HCT116 (cell line): Measurements from ENCODE around the gene MYOM1. TPM values are rescaled to one million over a fixed set of nuclear protein-coding genes. Genes with fewer than 3 reads are reported as not detected.

ENCODE experiments used
- ATAC-seq: fragments of 200-7000 bp; cut with Tn5 transposase; 2 replicates; pipeline ENCODE4 v1.9.1; 2020; ENCODE audit warnings: mild to moderate bottlenecking, moderate library complexity
- BruUV-seq: library from RNA; stranded (reverse); fragments of 400-500 nt; replicated peaks from 2 replicates; lab custom pipeline; 2021; lab: Mats Ljungman, UMichigan
- CTCF ChIA-PET: fragments of 300-600 bp; sonication (Branson Sonifier 250); formaldehyde crosslinking; loops from one replicate; lab custom pipeline; 2021; ENCODE audit warnings: antibody characterized with exemption; lab: Charles Lee
- POLR2A ChIA-PET: fragments of 300-600, 350-600 bp; sonication (Branson Sonifier 250); formaldehyde crosslinking; loops from one replicate; lab custom pipeline; 2021; ENCODE audit warnings: antibody characterized with exemption; lab: Charles Lee
- RAD21 ChIA-PET, 2 experiments: fragments of 300-600 bp; sonication (Branson Sonifier 250); formaldehyde crosslinking; loops; one replicate each; lab custom pipeline; 2023; ENCODE audit warnings: low total read pairs in 2 of 2; ENCODE audit not compliant: uncharacterized antibody in 2 of 2, unreplicated experiment in 2 of 2, low non-redundant PET in 1 of 2; lab: Charles Lee
- DNase-seq: peaks from one replicate; pipeline ENCODE4 v3.0.0-alpha.2; 2010; ENCODE audit warnings: low read depth, low spot score
- H2AFZ ChIP-seq: fragments of 200-600 bp; shearing (Covaris generic), sonication (generic); 2 replicates; pipeline ENCODE4 v1.6.1; 2017; ENCODE audit warnings: low read depth, mixed run types, mixed read lengths, antibody characterized with exemption, low read length; ENCODE audit not compliant: poor library complexity, severe bottlenecking
- H3K27ac ChIP-seq: 2 replicates; pipeline ENCODE4 v1.5.1; 2012; ENCODE audit warnings: low read depth, low read length
- H3K27me3 ChIP-seq: fragments of 200-600 bp; sonication (generic); 2 replicates; pipeline ENCODE4 v1.6.1; 2016; ENCODE audit warnings: mixed run types, low read length, mixed read lengths; ENCODE audit not compliant: insufficient read depth
- H3K36me3 ChIP-seq, 2 experiments: fragments of 200-500 bp in 1 of 2; fragments of 200-600 bp in 1 of 2; sonication (Bioruptor generic) in 1 of 2; sonication (generic) in 1 of 2; 2 replicates each; pipeline versions ENCODE4 v1.5.1 to v1.6.1; 2014 to 2016; ENCODE audit warnings: low read length in 2 of 2, inconsistent platforms in 1 of 2, mixed read lengths in 1 of 2, mixed run types in 1 of 2; ENCODE audit not compliant: insufficient read depth in 2 of 2, control insufficient read depth in 1 of 2
- H3K4me1 ChIP-seq, 2 experiments: fragments of 200-600 bp in 1 of 2; sonication (generic) in 1 of 2; 2 replicates each; pipeline versions ENCODE4 v1.5.1 to v1.6.1; 2012 to 2017; ENCODE audit warnings: low read length in 2 of 2, inconsistent platforms in 1 of 2, mild to moderate bottlenecking in 1 of 2, mixed read lengths in 1 of 2, mixed run types in 1 of 2, moderate library complexity in 1 of 2; ENCODE audit not compliant: insufficient read depth in 2 of 2, control insufficient read depth in 1 of 2
- H3K4me2 ChIP-seq: fragments of 200-600 bp; sonication (generic); 2 replicates; pipeline ENCODE4 v1.6.1; 2017; ENCODE audit warnings: mixed run types, low read length, mixed read lengths
- H3K4me3 ChIP-seq, 2 experiments: fragments of 200-600 bp in 1 of 2; sonication (generic) in 1 of 2; replicated peaks in 1 of 2; 2 replicates each; pipeline ENCODE4 v1.5.1; 2011 to 2016; ENCODE audit warnings: low read length in 2 of 2, control low read depth in 1 of 2, low read depth in 1 of 2, mild to moderate bottlenecking in 1 of 2, mixed read lengths in 1 of 2, mixed run types in 1 of 2
- H3K79me2 ChIP-seq: fragments of 200-600 bp; sonication (generic); 2 replicates; pipeline ENCODE4 v1.6.1; 2017; ENCODE audit warnings: mild to moderate bottlenecking, mixed run types, low read length, moderate library complexity, mixed read lengths; ENCODE audit not compliant: insufficient read depth
- H3K9ac ChIP-seq: fragments of 200-600 bp; sonication (generic); 2 replicates; pipeline ENCODE4 v1.6.1; 2016; ENCODE audit warnings: low read length, mixed read lengths
- H3K9me2 ChIP-seq: fragments of 200-600 bp; sonication (generic), shearing (Covaris generic); 2 replicates; pipeline ENCODE4 v1.6.1; 2017; ENCODE audit warnings: mixed run types, mild to moderate bottlenecking, moderate library complexity; ENCODE audit not compliant: insufficient read depth
- H3K9me3 ChIP-seq, 2 experiments: fragments of 200-500 bp in 1 of 2; fragments of 200-600 bp in 1 of 2; sonication (Bioruptor generic) in 1 of 2; sonication (generic) in 1 of 2; 2 replicates each; pipeline ENCODE4 v1.6.1; 2014 to 2017; ENCODE audit warnings: low read length in 2 of 2, mixed read lengths in 2 of 2, inconsistent platforms in 1 of 2, low read depth in 1 of 2, mild to moderate bottlenecking in 1 of 2, mixed run types in 1 of 2, moderate library complexity in 1 of 2; ENCODE audit not compliant: control insufficient read depth in 1 of 2, insufficient read depth in 1 of 2
- H4K20me1 ChIP-seq: fragments of 200-600 bp; sonication (generic), shearing (Covaris generic); 2 replicates; pipeline ENCODE4 v1.6.1; 2017; ENCODE audit warnings: mixed run types, mild to moderate bottlenecking, moderate library complexity; ENCODE audit not compliant: insufficient read depth
- CBX3 ChIP-seq: IDR thresholded peaks from 2 replicates; pipeline ENCODE4 v1.6.1; 2012; ENCODE audit warnings: low read depth
- EGR1 ChIP-seq: IDR thresholded peaks from 2 replicates; pipeline ENCODE4 v1.6.1; 2012; ENCODE audit warnings: low read depth
- ELF1 ChIP-seq: IDR thresholded peaks from 2 replicates; pipeline ENCODE4 v1.6.1; 2012; ENCODE audit warnings: low read depth, borderline replicate concordance
- EZH2phosphoT487 ChIP-seq: fragments of 200-600 bp; IDR thresholded peaks from 2 replicates; pipeline ENCODE4 v1.6.1; 2018; ENCODE audit warnings: antibody characterized with exemption, borderline replicate concordance
- JUND ChIP-seq: IDR thresholded peaks from 2 replicates; pipeline ENCODE4 v1.6.1; 2012
- POLR2AphosphoS5 ChIP-seq: IDR thresholded peaks from 2 replicates; pipeline ENCODE4 v1.6.1; 2011; ENCODE audit warnings: mild to moderate bottlenecking, low read depth, low read length, moderate library complexity
- RAD21 ChIP-seq: IDR thresholded peaks from 2 replicates; pipeline ENCODE4 v1.6.1; 2012; ENCODE audit warnings: low read depth, mild to moderate bottlenecking
- TCF7L2 ChIP-seq: IDR thresholded peaks from 2 replicates; pipeline ENCODE4 v1.7.0; 2011; ENCODE audit warnings: borderline replicate concordance, inconsistent platforms; ENCODE audit not compliant: insufficient read depth, insufficient read length; ENCODE audit errors: extremely low read depth
- YY1 ChIP-seq: IDR thresholded peaks from 2 replicates; pipeline ENCODE4 v1.6.1; 2011; ENCODE audit warnings: low read length, low read depth, moderate library complexity, mild to moderate bottlenecking; ENCODE audit not compliant: insufficient replicate concordance; ENCODE audit errors: extremely low read depth
- ZFX ChIP-seq: fragments of 450-650 bp; IDR thresholded peaks from 2 replicates; pipeline ENCODE4 v1.6.1; 2017
- intact Hi-C: fragments of 100-400 bp; cut with micrococcal nuclease; formaldehyde crosslinking; loops from 2 replicates; pipeline ENCODE4 v1.10.0; 2022
- total RNA-seq: library from RNA; stranded (reverse); gene quantifications from one replicate; pipeline ENCODE4 v1.2.1, GENCODE V29; 2021; ENCODE audit not compliant: unreplicated experiment
- TF ChIP-seq, protein P1 (sequence below): IDR thresholded peaks from 2 replicates; pipeline ENCODE4 v1.6.1; 2012
- TF ChIP-seq, protein P2 (sequence below), 3 experiments: fragments of 200-600 bp in 1 of 3; sonication (generic) in 1 of 3; IDR thresholded peaks in 2 of 3; conservative IDR thresholded peaks in 1 of 3; 2 replicates each; pipeline ENCODE4 v1.5.1; 2012 to 2017; ENCODE audit warnings: low read depth in 2 of 3, low read length in 2 of 3, antibody characterized with exemption in 1 of 3, borderline replicate concordance in 1 of 3, control low read depth in 1 of 3, mild to moderate bottlenecking in 1 of 3, mixed read lengths in 1 of 3, mixed run types in 1 of 3, moderate library complexity in 1 of 3; ENCODE audit not compliant: insufficient read depth in 1 of 3
- TF ChIP-seq, protein P3 (sequence below): IDR thresholded peaks from 2 replicates; pipeline ENCODE4 v1.6.1; 2012; ENCODE audit warnings: low read depth

Gene MYOM1
- total RNA-seq, 1 experiment from 2014 or later, result 0.52 TPM

DNA sequence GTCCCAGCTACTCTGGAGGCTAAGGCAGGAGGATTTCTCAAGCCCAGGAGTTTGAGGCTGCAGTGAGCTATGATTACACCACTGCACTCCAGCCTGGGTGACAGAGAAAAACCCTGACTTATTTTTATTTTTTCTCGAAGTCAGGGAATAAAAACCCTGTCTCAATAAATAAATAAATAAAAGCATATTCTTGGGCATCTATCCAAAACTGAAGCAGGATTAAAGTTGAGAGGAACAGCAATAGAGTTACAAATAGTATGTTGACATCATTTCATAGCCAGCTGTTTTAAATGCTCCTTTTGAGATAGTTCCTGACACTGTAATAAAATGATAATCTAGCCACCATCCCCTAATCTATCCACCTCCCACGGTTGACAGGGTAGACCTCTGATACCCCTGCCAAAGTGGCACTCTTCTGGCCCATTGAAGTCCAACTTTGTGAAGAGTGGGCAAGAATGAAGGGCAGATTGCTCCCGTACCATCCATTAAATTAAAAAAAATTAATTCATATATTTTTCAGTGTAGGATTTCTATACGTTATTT lies 164.5 kb downstream of the MYOM1 start:
- CTCF ChIA-PET, result interaction anchor here (1.5 kb wide), 1 partner anchor 7 kb away, joined by 7 read pairs; no protein-coding TSS in a partner anchor

More for the DNA sequence above, 164.5 kb downstream of the MYOM1 start:
- Histone ChIP-seq H3K9ac (no peak overlapping the region), H2AFZ (no peak overlapping the region), H3K36me3 (no peaks in the 10 kb centered on the region), H3K4me3 (no peak overlapping the region), H3K4me2 (no peak overlapping the region), H3K79me2 (no peaks in the 10 kb centered on the region), H3K27me3 (no peaks in the 10 kb centered on the region), H3K9me2 (no peaks in the 10 kb centered on the region), H3K27ac (no peak overlapping the region), H4K20me1 (no peaks in the 10 kb centered on the region), H3K9me3 (0 out of 4 replicates have a peak, but pooled peaks cover 0 to 4% of the 10 kb centered on the region in 2 experiments), H3K4me1 (peaks cover 0 to 13% of the 10 kb centered on the region in 2 experiments; a peak in 3 of 4 replicates)
- ChIA-PET POLR2A (no interaction called here), RAD21 (no interaction called here)
- BruUV-seq, result no TSS peak
- ATAC-seq, result no peak
- TF ChIP-seq TCF7L2 (no peak), CBX3 (no peak), ELF1 (no peak), EZH2phosphoT487 (no peak), JUND (no peak), RAD21 (no peak), YY1 (no peak), ZFX (no peak), EGR1 (no peak), POLR2AphosphoS5 (no peak)
- TF ChIP-seq, protein P1, sequence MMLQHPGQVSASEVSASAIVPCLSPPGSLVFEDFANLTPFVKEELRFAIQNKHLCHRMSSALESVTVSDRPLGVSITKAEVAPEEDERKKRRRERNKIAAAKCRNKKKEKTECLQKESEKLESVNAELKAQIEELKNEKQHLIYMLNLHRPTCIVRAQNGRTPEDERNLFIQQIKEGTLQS, result no peak
- TF ChIP-seq, protein P2, sequence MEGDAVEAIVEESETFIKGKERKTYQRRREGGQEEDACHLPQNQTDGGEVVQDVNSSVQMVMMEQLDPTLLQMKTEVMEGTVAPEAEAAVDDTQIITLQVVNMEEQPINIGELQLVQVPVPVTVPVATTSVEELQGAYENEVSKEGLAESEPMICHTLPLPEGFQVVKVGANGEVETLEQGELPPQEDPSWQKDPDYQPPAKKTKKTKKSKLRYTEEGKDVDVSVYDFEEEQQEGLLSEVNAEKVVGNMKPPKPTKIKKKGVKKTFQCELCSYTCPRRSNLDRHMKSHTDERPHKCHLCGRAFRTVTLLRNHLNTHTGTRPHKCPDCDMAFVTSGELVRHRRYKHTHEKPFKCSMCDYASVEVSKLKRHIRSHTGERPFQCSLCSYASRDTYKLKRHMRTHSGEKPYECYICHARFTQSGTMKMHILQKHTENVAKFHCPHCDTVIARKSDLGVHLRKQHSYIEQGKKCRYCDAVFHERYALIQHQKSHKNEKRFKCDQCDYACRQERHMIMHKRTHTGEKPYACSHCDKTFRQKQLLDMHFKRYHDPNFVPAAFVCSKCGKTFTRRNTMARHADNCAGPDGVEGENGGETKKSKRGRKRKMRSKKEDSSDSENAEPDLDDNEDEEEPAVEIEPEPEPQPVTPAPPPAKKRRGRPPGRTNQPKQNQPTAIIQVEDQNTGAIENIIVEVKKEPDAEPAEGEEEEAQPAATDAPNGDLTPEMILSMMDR (IDR thresholded peaks at IDR 0.05 in 2 of 3, conservative IDR thresholded peaks at IDR 0.05 in 1 of 3; ENCODE audit: borderline replicate concordance in 1 of 3, insufficient read depth in 1 of 3, low read depth in 2 of 3, low read length in 2 of 3), result no peak
- TF ChIP-seq, protein P3, sequence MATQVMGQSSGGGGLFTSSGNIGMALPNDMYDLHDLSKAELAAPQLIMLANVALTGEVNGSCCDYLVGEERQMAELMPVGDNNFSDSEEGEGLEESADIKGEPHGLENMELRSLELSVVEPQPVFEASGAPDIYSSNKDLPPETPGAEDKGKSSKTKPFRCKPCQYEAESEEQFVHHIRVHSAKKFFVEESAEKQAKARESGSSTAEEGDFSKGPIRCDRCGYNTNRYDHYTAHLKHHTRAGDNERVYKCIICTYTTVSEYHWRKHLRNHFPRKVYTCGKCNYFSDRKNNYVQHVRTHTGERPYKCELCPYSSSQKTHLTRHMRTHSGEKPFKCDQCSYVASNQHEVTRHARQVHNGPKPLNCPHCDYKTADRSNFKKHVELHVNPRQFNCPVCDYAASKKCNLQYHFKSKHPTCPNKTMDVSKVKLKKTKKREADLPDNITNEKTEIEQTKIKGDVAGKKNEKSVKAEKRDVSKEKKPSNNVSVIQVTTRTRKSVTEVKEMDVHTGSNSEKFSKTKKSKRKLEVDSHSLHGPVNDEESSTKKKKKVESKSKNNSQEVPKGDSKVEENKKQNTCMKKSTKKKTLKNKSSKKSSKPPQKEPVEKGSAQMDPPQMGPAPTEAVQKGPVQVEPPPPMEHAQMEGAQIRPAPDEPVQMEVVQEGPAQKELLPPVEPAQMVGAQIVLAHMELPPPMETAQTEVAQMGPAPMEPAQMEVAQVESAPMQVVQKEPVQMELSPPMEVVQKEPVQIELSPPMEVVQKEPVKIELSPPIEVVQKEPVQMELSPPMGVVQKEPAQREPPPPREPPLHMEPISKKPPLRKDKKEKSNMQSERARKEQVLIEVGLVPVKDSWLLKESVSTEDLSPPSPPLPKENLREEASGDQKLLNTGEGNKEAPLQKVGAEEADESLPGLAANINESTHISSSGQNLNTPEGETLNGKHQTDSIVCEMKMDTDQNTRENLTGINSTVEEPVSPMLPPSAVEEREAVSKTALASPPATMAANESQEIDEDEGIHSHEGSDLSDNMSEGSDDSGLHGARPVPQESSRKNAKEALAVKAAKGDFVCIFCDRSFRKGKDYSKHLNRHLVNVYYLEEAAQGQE, result no peak
- intact Hi-C loops, result no loop called here
- DNase-seq, result no peak
